ENCODE measurements around the gene NR2F1-AS1.
"Not testable (repeated sequence)": the region's sequence is repeated elsewhere in the genome, so short reads cannot be mapped to it uniquely, and the experiment has no call there.

DNA sequence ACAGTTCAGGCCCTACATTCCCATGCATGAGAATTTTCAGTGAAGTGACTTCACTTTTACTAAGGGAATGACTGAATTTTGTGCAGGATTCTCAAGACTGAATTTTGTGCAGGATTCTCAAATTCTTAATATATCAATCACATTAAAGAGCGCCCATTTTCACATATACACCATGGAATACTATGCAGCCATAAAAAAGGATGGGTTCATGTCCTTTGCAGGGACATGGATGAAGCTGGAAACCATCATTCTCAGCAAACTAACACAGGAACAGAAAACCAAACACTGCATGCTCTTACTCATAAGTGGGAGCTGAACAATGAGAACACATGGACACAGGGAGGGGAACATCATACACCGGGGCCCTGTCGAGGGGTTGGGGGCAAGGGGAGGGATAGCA lies 31.4 kb downstream of the NR2F1-AS1 start:
- not testable (repeated sequence) for TF ChIP-seq POLR2A, POLR2AphosphoS5, EP300 (IDR thresholded peaks at IDR 0.05)
- TF ChIP-seq, protein P1, sequence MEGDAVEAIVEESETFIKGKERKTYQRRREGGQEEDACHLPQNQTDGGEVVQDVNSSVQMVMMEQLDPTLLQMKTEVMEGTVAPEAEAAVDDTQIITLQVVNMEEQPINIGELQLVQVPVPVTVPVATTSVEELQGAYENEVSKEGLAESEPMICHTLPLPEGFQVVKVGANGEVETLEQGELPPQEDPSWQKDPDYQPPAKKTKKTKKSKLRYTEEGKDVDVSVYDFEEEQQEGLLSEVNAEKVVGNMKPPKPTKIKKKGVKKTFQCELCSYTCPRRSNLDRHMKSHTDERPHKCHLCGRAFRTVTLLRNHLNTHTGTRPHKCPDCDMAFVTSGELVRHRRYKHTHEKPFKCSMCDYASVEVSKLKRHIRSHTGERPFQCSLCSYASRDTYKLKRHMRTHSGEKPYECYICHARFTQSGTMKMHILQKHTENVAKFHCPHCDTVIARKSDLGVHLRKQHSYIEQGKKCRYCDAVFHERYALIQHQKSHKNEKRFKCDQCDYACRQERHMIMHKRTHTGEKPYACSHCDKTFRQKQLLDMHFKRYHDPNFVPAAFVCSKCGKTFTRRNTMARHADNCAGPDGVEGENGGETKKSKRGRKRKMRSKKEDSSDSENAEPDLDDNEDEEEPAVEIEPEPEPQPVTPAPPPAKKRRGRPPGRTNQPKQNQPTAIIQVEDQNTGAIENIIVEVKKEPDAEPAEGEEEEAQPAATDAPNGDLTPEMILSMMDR (IDR thresholded peaks at IDR 0.05) = not testable (repeated sequence)
